HL-60 (cell line): ENCODE data around the gene FIGN.

Experiments
- DNase-seq, 2 experiments: peaks; one replicate each; pipeline ENCODE4 v3.0.0-alpha.2; 2010 to 2020; ENCODE audit warnings: low read depth in 1 of 2, low spot score in 1 of 2
- H3K27ac ChIP-seq: fragments of 250-450 bp; sonication (Bioruptor Pico); replicated peaks from 2 replicates; pipeline ENCODE4 v1.5.1; 2020; ENCODE audit warnings: mild to moderate bottlenecking, moderate library complexity
- H3K27me3 ChIP-seq: fragments of 250-450 bp; sonication (Bioruptor Pico); 2 replicates; pipeline ENCODE4 v1.5.1; 2021; ENCODE audit warnings: mild to moderate bottlenecking, moderate library complexity; ENCODE audit not compliant: insufficient read depth, poor library complexity, severe bottlenecking
- H3K4me3 ChIP-seq: replicated peaks from 2 replicates; pipeline ENCODE4 v1.5.1; 2011; ENCODE audit warnings: mild to moderate bottlenecking, control low read depth, low read length; ENCODE audit not compliant: insufficient read depth
- CTCF ChIP-seq: IDR thresholded peaks from one replicate; pipeline ENCODE4 v1.5.1; 2011; ENCODE audit warnings: low read length, control low read depth, inconsistent platforms; ENCODE audit not compliant: insufficient read depth
- GABPA ChIP-seq: IDR thresholded peaks from 2 replicates; pipeline ENCODE4 v1.6.1; 2012; ENCODE audit warnings: low read depth
- POLR2AphosphoS5 ChIP-seq: IDR thresholded peaks from 2 replicates; pipeline ENCODE4 v1.6.1; 2012; ENCODE audit warnings: low read depth
- REST ChIP-seq: IDR thresholded peaks from 2 replicates; pipeline ENCODE4 v1.6.1; 2012; ENCODE audit warnings: low read depth; ENCODE audit not compliant: insufficient replicate concordance
- SPI1 ChIP-seq: IDR thresholded peaks from 2 replicates; pipeline ENCODE4 v1.6.1; 2012; ENCODE audit warnings: low read depth, mild to moderate bottlenecking, borderline replicate concordance

The FIGN gene

GRCh38 chr2:163764566-163764965 is 28.8 kb upstream of the FIGN start:
- Histone ChIP-seq H3K27me3 (no peaks in the 10 kb centered on the region), H3K4me3 (no peak overlapping the region), H3K27ac (no peak overlapping the region)
- TF ChIP-seq REST (no peak), POLR2AphosphoS5 (no peak)
- no peak for DNase-seq

GRCh38 chr2:163759013-163759412 is 23.2 kb upstream of the FIGN start:
- no peak overlapping the region for H3K27ac ChIP-seq
- no peak for DNase-seq
- TF ChIP-seq REST, result no peak
- TF ChIP-seq POLR2AphosphoS5, result no peak
- no peak for TF ChIP-seq GABPA
- TF ChIP-seq CTCF, result no peak
- no peak for TF ChIP-seq SPI1
- H3K27me3 ChIP-seq, result no peaks in the 10 kb centered on the region
- H3K4me3 ChIP-seq, result no peak overlapping the region

- TF ChIP-seq REST (no peak), POLR2AphosphoS5 (no peak), GABPA (no peak), SPI1 (no peak), CTCF (no peak)
- H3K27me3 ChIP-seq, result no peaks in the 10 kb centered on the region
Measured at GRCh38 chr2:163757814-163758213, 22.0 kb upstream of the FIGN start.

GRCh38 chr2:163756588-163756987 is 20.8 kb upstream of the FIGN start:
- DNase-seq, result no peak
- Histone ChIP-seq H3K4me3 (no peak overlapping the region), H3K27me3 (no peaks in the 10 kb centered on the region), H3K27ac (no peak overlapping the region)
- TF ChIP-seq POLR2AphosphoS5 (no peak), GABPA (no peak)

More at GRCh38 chr2:163757814-163758213, 22.0 kb upstream of the FIGN start:
- H3K27ac ChIP-seq, result no peak overlapping the region
- H3K4me3 ChIP-seq, result no peak overlapping the region
- no peak for DNase-seq
